ENCODE data around the gene ZNF750. TPM values are rescaled to one million over a fixed set of nuclear protein-coding genes. Genes with fewer than 3 reads are reported as not detected.

ZNF750 gene
- total and polyA plus RNA-seq, 2 experiments from 2014 or later: 0.13 to 0.17 TPM

DNA sequence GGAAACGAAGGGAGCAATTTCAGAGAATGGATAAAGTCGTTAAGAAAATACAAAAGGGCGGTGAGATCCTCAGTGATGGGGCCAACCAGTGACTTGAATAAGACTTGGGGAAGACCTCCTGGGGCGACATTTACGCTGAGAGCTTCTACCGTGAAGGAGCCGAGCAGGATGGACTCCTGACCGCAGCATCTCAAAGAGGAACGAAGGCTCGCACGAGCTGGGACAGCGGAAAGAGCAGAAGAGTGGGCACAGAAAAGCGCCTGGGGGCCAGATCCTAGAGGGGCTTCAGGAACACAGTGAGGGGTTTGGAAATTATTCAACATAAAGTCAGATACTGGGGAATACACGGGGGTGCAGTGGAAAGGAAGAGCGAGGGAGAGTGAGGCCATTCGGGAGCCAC, 17.5 kb downstream of the ZNF750 start:
- no peak overlapping the region for H3K4me3 Mint-ChIP-seq

More for the DNA sequence above, 17.5 kb downstream of the ZNF750 start:
- peak; percentile 15 for ATAC-seq
- Histone ChIP-seq H3K27me3 (ENCODE audit: insufficient read depth) (no peaks in the 10 kb centered on the region), H2AFZ (no peak overlapping the region), H3K9me2 (ENCODE audit: insufficient read depth) (no peaks in the 10 kb centered on the region), H3K4me2 (no peak overlapping the region), H3K4me3 (no peak overlapping the region), H4K20me1 (replicated peaks; ENCODE audit: insufficient read depth) (peaks cover 14% of the 10 kb centered on the region), H3K79me2 (replicated peaks; ENCODE audit: insufficient read depth) (peaks cover 36% of the 10 kb centered on the region), H3K27ac (ENCODE audit: low read depth) (peak overlapping the region; percentile 61), H3K36me3 (ENCODE audit: insufficient read depth) (peaks cover 16% of the 10 kb centered on the region), H3K4me1 (ENCODE audit: insufficient read depth) (peaks cover 21% of the 10 kb centered on the region), H3F3A (replicated peaks; ENCODE audit: low read depth) (no peaks in the 10 kb centered on the region; the same call in 1 of the 2 replicates)
- Mint-ChIP-seq H3K27ac (no peak overlapping the region), H3K36me3 (ENCODE audit: low read depth) (peaks cover 56% of the 10 kb centered on the region), H3K9me3 (peaks cover 11% of the 10 kb centered on the region; the same call in 2 of the 3 replicates), H3K27me3 (ENCODE audit: insufficient read depth, low read depth, poor library complexity) (peaks cover 18% of the 10 kb centered on the region), H3K4me1 (peaks cover 46% of the 10 kb centered on the region)
- TF ChIP-seq, protein P1, sequence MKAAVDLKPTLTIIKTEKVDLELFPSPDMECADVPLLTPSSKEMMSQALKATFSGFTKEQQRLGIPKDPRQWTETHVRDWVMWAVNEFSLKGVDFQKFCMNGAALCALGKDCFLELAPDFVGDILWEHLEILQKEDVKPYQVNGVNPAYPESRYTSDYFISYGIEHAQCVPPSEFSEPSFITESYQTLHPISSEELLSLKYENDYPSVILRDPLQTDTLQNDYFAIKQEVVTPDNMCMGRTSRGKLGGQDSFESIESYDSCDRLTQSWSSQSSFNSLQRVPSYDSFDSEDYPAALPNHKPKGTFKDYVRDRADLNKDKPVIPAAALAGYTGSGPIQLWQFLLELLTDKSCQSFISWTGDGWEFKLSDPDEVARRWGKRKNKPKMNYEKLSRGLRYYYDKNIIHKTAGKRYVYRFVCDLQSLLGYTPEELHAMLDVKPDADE (IDR thresholded peaks at IDR 0.05): no peak
- TF ChIP-seq EZH2 (IDR thresholded peaks at IDR 0.05; ENCODE audit: low read depth, unreplicated experiment) (no peak), EZH2phosphoT487 (IDR thresholded peaks at IDR 0.05; ENCODE audit: unreplicated experiment) (no peak), NANOG (IDR thresholded peaks at IDR 0.05; ENCODE audit: borderline replicate concordance) (no peak), ZNF331 (CRISPR knock-in tag; IDR thresholded peaks at IDR 0.05; ENCODE audit: low read depth) (no peak), CREB1 (CRISPR knock-in tag; IDR thresholded peaks at IDR 0.05; ENCODE audit: low read depth) (no peak), STAT1 (IDR thresholded peaks at IDR 0.05; ENCODE audit: unreplicated experiment) (no peak), JUNB (IDR thresholded peaks at IDR 0.05; ENCODE audit: unreplicated experiment) (no peak), POLR2AphosphoS5 (IDR thresholded peaks at IDR 0.05; ENCODE audit: low read depth) (no peak), ZNF114 (CRISPR knock-in tag; IDR thresholded peaks at IDR 0.05) (no peak)
- TF ChIP-seq, protein P2, sequence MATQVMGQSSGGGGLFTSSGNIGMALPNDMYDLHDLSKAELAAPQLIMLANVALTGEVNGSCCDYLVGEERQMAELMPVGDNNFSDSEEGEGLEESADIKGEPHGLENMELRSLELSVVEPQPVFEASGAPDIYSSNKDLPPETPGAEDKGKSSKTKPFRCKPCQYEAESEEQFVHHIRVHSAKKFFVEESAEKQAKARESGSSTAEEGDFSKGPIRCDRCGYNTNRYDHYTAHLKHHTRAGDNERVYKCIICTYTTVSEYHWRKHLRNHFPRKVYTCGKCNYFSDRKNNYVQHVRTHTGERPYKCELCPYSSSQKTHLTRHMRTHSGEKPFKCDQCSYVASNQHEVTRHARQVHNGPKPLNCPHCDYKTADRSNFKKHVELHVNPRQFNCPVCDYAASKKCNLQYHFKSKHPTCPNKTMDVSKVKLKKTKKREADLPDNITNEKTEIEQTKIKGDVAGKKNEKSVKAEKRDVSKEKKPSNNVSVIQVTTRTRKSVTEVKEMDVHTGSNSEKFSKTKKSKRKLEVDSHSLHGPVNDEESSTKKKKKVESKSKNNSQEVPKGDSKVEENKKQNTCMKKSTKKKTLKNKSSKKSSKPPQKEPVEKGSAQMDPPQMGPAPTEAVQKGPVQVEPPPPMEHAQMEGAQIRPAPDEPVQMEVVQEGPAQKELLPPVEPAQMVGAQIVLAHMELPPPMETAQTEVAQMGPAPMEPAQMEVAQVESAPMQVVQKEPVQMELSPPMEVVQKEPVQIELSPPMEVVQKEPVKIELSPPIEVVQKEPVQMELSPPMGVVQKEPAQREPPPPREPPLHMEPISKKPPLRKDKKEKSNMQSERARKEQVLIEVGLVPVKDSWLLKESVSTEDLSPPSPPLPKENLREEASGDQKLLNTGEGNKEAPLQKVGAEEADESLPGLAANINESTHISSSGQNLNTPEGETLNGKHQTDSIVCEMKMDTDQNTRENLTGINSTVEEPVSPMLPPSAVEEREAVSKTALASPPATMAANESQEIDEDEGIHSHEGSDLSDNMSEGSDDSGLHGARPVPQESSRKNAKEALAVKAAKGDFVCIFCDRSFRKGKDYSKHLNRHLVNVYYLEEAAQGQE (IDR thresholded peaks at IDR 0.05; ENCODE audit: unreplicated experiment): no peak
- TF ChIP-seq, protein P3, sequence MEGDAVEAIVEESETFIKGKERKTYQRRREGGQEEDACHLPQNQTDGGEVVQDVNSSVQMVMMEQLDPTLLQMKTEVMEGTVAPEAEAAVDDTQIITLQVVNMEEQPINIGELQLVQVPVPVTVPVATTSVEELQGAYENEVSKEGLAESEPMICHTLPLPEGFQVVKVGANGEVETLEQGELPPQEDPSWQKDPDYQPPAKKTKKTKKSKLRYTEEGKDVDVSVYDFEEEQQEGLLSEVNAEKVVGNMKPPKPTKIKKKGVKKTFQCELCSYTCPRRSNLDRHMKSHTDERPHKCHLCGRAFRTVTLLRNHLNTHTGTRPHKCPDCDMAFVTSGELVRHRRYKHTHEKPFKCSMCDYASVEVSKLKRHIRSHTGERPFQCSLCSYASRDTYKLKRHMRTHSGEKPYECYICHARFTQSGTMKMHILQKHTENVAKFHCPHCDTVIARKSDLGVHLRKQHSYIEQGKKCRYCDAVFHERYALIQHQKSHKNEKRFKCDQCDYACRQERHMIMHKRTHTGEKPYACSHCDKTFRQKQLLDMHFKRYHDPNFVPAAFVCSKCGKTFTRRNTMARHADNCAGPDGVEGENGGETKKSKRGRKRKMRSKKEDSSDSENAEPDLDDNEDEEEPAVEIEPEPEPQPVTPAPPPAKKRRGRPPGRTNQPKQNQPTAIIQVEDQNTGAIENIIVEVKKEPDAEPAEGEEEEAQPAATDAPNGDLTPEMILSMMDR (conservative IDR thresholded peaks at IDR 0.05; ENCODE audit: low read depth in 2 of 2): no peak
- TF ChIP-seq, protein P4, sequence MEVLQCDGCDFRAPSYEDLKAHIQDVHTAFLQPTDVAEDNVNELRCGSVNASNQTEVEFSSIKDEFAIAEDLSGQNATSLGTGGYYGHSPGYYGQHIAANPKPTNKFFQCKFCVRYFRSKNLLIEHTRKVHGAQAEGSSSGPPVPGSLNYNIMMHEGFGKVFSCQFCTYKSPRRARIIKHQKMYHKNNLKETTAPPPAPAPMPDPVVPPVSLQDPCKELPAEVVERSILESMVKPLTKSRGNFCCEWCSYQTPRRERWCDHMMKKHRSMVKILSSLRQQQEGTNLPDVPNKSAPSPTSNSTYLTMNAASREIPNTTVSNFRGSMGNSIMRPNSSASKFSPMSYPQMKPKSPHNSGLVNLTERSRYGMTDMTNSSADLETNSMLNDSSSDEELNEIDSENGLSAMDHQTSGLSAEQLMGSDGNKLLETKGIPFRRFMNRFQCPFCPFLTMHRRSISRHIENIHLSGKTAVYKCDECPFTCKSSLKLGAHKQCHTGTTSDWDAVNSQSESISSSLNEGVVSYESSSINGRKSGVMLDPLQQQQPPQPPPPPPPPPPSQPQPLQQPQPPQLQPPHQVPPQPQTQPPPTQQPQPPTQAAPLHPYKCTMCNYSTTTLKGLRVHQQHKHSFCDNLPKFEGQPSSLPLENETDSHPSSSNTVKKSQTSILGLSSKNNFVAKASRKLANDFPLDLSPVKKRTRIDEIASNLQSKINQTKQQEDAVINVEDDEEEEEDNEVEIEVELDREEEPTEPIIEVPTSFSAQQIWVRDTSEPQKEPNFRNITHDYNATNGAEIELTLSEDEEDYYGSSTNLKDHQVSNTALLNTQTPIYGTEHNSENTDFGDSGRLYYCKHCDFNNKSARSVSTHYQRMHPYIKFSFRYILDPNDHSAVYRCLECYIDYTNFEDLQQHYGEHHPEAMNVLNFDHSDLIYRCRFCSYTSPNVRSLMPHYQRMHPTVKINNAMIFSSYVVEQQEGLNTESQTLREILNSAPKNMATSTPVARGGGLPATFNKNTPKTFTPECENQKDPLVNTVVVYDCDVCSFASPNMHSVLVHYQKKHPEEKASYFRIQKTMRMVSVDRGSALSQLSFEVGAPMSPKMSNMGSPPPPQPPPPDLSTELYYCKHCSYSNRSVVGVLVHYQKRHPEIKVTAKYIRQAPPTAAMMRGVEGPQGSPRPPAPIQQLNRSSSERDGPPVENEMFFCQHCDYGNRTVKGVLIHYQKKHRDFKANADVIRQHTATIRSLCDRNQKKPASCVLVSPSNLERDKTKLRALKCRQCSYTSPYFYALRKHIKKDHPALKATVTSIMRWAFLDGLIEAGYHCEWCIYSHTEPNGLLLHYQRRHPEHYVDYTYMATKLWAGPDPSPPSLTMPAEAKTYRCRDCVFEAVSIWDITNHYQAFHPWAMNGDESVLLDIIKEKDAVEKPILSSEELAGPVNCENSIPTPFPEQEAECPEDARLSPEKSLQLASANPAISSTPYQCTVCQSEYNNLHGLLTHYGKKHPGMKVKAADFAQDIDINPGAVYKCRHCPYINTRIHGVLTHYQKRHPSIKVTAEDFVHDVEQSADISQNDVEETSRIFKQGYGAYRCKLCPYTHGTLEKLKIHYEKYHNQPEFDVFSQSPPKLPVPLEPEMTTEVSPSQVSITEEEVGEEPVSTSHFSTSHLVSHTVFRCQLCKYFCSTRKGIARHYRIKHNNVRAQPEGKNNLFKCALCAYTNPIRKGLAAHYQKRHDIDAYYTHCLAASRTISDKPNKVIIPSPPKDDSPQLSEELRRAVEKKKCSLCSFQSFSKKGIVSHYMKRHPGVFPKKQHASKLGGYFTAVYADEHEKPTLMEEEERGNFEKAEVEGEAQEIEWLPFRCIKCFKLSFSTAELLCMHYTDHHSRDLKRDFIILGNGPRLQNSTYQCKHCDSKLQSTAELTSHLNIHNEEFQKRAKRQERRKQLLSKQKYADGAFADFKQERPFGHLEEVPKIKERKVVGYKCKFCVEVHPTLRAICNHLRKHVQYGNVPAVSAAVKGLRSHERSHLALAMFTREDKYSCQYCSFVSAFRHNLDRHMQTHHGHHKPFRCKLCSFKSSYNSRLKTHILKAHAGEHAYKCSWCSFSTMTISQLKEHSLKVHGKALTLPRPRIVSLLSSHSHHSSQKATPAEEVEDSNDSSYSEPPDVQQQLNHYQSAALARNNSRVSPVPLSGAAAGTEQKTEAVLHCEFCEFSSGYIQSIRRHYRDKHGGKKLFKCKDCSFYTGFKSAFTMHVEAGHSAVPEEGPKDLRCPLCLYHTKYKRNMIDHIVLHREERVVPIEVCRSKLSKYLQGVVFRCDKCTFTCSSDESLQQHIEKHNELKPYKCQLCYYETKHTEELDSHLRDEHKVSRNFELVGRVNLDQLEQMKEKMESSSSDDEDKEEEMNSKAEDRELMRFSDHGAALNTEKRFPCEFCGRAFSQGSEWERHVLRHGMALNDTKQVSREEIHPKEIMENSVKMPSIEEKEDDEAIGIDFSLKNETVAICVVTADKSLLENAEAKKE (CRISPR knock-in tag; IDR thresholded peaks at IDR 0.05): no peak
- DNase-seq (ENCODE audit: low spot score): peak; percentile 46

All from GM23338 (cell line).